ENCODE results near the gene MXD4. TPM values are rescaled to one million over a fixed set of nuclear protein-coding genes. Genes with fewer than 3 reads are reported as not detected.

MXD4 gene
- total and polyA plus RNA-seq, 9 of the 15 experiments (the other 6 are each of a cell fraction or from before 2014, with no cell fraction given): 0.06 to 13.5 (median 5.9) TPM

GRCh38 chr4:2258091-2259035 lies 3.5 kb downstream of the MXD4 start (continued):
- TF ChIP-seq THRB (CRISPR knock-in tag; conservative IDR thresholded peaks at IDR 0.05): no peak
- no peak for TF ChIP-seq SIN3A (IDR thresholded peaks at IDR 0.05; ENCODE audit: borderline replicate concordance in 2 of 2, control insufficient read depth in 1 of 2, low read depth in 2 of 2, low read length in 2 of 2)
- TF ChIP-seq PRPF4 (IDR thresholded peaks at IDR 0.05; ENCODE audit: insufficient read depth, low read depth, low read length, poor library complexity, severe bottlenecking): no peak
- no peak for TF ChIP-seq CUX1 (CRISPR knock-in tag; IDR thresholded peaks at IDR 0.05)
- TF ChIP-seq LARP7 (IDR thresholded peaks at IDR 0.05): no peak
- no peak for TF ChIP-seq ZNF311 (CRISPR knock-in tag; IDR thresholded peaks at IDR 0.05)

Data from K562 (cell line).